Caco-2 (cell line): Measurements from ENCODE around the gene RHBDL3. TPM values are rescaled to one million over a fixed set of nuclear protein-coding genes. Genes with fewer than 3 reads are reported as not detected.

Experiments used
- BruUV-seq: library from RNA; stranded (reverse); fragments of 400-500 nt; replicated peaks from 2 replicates; lab custom pipeline; 2021; lab: Mats Ljungman, UMichigan
- CTCF ChIA-PET: fragments of 300-600 bp; sonication (Branson Sonifier 250); formaldehyde crosslinking; loops from one replicate; lab custom pipeline; 2022; ENCODE audit warnings: antibody characterized with exemption; lab: Charles Lee
- POLR2A ChIA-PET: fragments of 300-600 bp; sonication (Branson Sonifier 250); formaldehyde crosslinking; loops from one replicate; lab custom pipeline; 2022; ENCODE audit warnings: antibody characterized with exemption; lab: Charles Lee
- DNase-seq, 2 experiments: peaks; one replicate each; pipeline versions ENCODE4 v3.0.0 to v3.0.0-alpha.2; 2020 to 2022
- H3K27me3 ChIP-seq: replicated peaks from 2 replicates; pipeline ENCODE4 v1.6.0; 2011; ENCODE audit warnings: low read length; ENCODE audit not compliant: control insufficient read depth, insufficient read depth
- H3K36me3 ChIP-seq: 2 replicates; pipeline ENCODE4 v1.5.1; 2011; ENCODE audit warnings: low read length; ENCODE audit not compliant: control insufficient read depth, insufficient read depth
- H3K4me1 ChIP-seq: fragments of 250-450 bp; sonication (Bioruptor Pico); 2 replicates; pipeline ENCODE4 v1.5.1; 2020; ENCODE audit warnings: mild to moderate bottlenecking
- H3K4me3 ChIP-seq: 2 replicates; pipeline ENCODE4 v1.5.1; 2011; ENCODE audit warnings: low read depth, mild to moderate bottlenecking, control low read depth, low read length
- H3K9me3 ChIP-seq: fragments of 250-450 bp; sonication (Bioruptor Pico); 2 replicates; pipeline ENCODE4 v1.5.1; 2020; ENCODE audit warnings: mild to moderate bottlenecking, moderate library complexity
- H3K27ac Mint-ChIP-seq: one replicate; pipeline ENCODE4 v1.8.0; 2022; ENCODE audit warnings: mixed read lengths; ENCODE audit not compliant: unreplicated experiment
- H3K27me3 Mint-ChIP-seq: one replicate; pipeline ENCODE4 v1.8.0; 2022; ENCODE audit warnings: mixed read lengths; ENCODE audit not compliant: insufficient read depth, unreplicated experiment
- H3K36me3 Mint-ChIP-seq: one replicate; pipeline ENCODE4 v1.8.0; 2022; ENCODE audit warnings: mild to moderate bottlenecking, mixed read lengths; ENCODE audit not compliant: insufficient read depth, unreplicated experiment
- H3K4me1 Mint-ChIP-seq: one replicate; pipeline ENCODE4 v1.8.0; 2022; ENCODE audit warnings: low read depth, mixed read lengths; ENCODE audit not compliant: unreplicated experiment
- H3K4me3 Mint-ChIP-seq: one replicate; pipeline ENCODE4 v1.8.0; 2022; ENCODE audit warnings: mild to moderate bottlenecking, moderate library complexity, mixed read lengths; ENCODE audit not compliant: unreplicated experiment
- H3K9me3 Mint-ChIP-seq: one replicate; pipeline ENCODE4 v1.8.0; 2022; ENCODE audit warnings: mixed read lengths; ENCODE audit not compliant: unreplicated experiment
- CTCF ChIP-seq, 2 experiments: fragments of 200-600 bp in 1 of 2; IDR thresholded peaks; 1 replicate in 1 of 2; 2 replicates in 1 of 2; pipeline versions ENCODE4 v1.5.1 to v1.8.0; 2011 to 2022; ENCODE audit warnings: antibody characterized with exemption in 1 of 2, control low read depth in 1 of 2, inconsistent platforms in 1 of 2, low read depth in 1 of 2, low read length in 1 of 2, mild to moderate bottlenecking in 1 of 2, moderate library complexity in 1 of 2; ENCODE audit not compliant: insufficient read depth in 1 of 2, severe bottlenecking in 1 of 2, unreplicated experiment in 1 of 2
- intact Hi-C: fragments of 100-400 bp; cut with micrococcal nuclease; formaldehyde crosslinking; loops from one replicate; pipeline ENCODE4 v1.10.0; 2022; ENCODE audit not compliant: unreplicated experiment
- total RNA-seq: library from RNA; stranded (reverse); gene quantifications from 2 replicates; pipeline ENCODE4 v1.2.3, GENCODE V29; 2022

The RHBDL3 gene
- total RNA-seq, 1 experiment from 2014 or later, result not detected

DNA sequence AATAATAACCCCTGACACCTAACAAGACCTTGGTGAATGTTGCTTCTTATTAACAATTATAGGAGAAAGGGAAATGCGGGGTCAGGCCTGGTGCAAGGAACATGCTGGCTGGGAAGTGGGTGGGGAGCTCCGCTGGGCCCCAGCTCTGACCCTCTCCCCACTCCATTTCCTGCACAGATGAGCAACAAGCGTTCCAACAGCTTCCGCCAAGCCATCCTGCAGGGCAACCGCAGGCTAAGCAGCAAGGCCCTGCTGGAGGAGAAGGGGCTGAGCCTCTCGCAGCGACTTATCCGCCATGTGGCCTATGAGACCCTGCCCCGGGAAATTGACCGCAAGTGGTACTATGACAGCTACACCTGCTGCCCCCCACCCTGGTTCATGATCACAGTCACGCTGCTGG lies 23.0 kb downstream of the RHBDL3 start:
- ChIA-PET CTCF (no interaction called here), POLR2A (no interaction called here)
- Mint-ChIP-seq H3K4me1 (no peaks in the 10 kb centered on the region), H3K27me3 (no peaks in the 10 kb centered on the region), H3K27ac (no peak overlapping the region), H3K36me3 (no peaks in the 10 kb centered on the region), H3K9me3 (no peaks in the 10 kb centered on the region), H3K4me3 (no peak overlapping the region)
- H3K27me3 ChIP-seq, result no peaks in the 10 kb centered on the region
- BruUV-seq, result no TSS peak
- H3K4me1 ChIP-seq, result no peaks in the 10 kb centered on the region
- no peak for TF ChIP-seq CTCF (IDR thresholded peaks at IDR 0.05; ENCODE audit: insufficient read depth in 1 of 2, low read depth in 1 of 2, low read length in 1 of 2, severe bottlenecking in 1 of 2, unreplicated experiment in 1 of 2)
- no peak overlapping the region for H3K4me3 ChIP-seq
- no peaks in the 10 kb centered on the region for H3K9me3 ChIP-seq
- no peaks in the 10 kb centered on the region for H3K36me3 ChIP-seq
- DNase-seq, result no peak
- intact Hi-C loops, result no loop called here

DNA sequence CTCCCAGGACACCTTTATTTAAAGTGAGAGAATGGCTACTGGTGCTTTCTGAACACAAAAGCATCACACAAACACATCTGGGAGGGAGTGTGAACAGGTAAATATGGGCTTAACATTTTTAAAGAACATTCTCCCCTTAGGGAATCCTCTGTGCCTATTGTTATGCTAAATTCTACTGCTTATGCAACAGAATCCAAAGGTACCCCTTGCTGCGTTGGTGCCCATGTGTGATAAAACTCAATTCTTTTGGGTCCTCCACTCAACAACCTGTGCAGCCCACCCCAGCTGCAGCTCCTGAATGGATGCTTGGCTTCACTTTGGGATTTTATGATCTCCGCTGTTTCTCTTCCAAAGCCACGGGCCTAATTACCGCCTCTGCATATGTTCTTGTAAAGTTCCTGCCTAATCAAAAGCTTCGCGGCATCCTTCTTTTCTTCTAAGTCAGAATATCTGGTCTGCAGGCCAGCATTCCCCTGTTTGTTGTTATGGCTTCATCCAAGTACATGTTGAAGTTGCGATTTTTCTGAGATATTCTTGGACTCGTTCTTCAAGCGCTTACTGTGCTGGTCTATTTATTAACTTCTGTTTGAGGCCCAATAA lies 23.9 kb downstream of the RHBDL3 start:
- Histone ChIP-seq H3K4me1 (no peaks in the 10 kb centered on the region), H3K4me3 (no peak overlapping the region), H3K27me3 (no peaks in the 10 kb centered on the region), H3K36me3 (no peaks in the 10 kb centered on the region), H3K9me3 (no peaks in the 10 kb centered on the region)
- intact Hi-C loops, result no loop called here
- Mint-ChIP-seq H3K27me3 (no peaks in the 10 kb centered on the region), H3K27ac (no peak overlapping the region), H3K9me3 (no peaks in the 10 kb centered on the region), H3K36me3 (no peaks in the 10 kb centered on the region), H3K4me3 (no peak overlapping the region), H3K4me1 (no peaks in the 10 kb centered on the region)
- BruUV-seq, result no TSS peak
- TF ChIP-seq CTCF (IDR thresholded peaks at IDR 0.05; ENCODE audit: insufficient read depth in 1 of 2, low read depth in 1 of 2, low read length in 1 of 2, severe bottlenecking in 1 of 2, unreplicated experiment in 1 of 2), result no peak
- ChIA-PET CTCF (no interaction called here), POLR2A (no interaction called here)
- no peak for DNase-seq

DNA sequence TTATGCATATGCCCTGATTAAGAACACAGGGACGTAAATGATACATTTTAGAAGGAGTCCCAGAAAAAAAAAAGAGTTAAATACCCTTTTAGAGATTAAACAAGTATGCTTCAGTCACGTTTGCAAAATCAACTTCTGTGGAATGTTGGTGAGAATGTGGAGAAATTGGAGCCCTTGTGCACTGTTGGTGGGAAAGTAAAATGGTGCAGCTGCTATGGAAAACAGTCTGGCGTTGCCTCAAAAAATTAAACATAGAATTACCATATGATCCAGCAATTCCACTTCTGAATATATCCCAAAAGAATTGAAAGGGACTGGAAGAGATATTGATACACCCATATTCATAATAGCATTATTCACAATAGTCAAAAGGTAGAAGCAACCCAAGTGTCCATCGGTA lies 26.5 kb downstream of the RHBDL3 start:
- POLR2A ChIA-PET, result no interaction called here
- intact Hi-C loops, result no loop called here
- no peak for DNase-seq
- no peak for TF ChIP-seq CTCF (IDR thresholded peaks at IDR 0.05; ENCODE audit: insufficient read depth in 1 of 2, low read depth in 1 of 2, low read length in 1 of 2, severe bottlenecking in 1 of 2, unreplicated experiment in 1 of 2)
- Histone ChIP-seq H3K4me1 (no peaks in the 10 kb centered on the region), H3K27me3 (no peaks in the 10 kb centered on the region), H3K4me3 (no peak overlapping the region), H3K36me3 (no peaks in the 10 kb centered on the region), H3K9me3 (no peaks in the 10 kb centered on the region)
- BruUV-seq, result no TSS peak
- CTCF ChIA-PET, result no interaction called here
- H3K4me3 Mint-ChIP-seq, result no peak overlapping the region
- no peaks in the 10 kb centered on the region for H3K27me3 Mint-ChIP-seq
- no peak overlapping the region for H3K27ac Mint-ChIP-seq
- no peaks in the 10 kb centered on the region for H3K36me3 Mint-ChIP-seq
- no peaks in the 10 kb centered on the region for H3K4me1 Mint-ChIP-seq
- no peaks in the 10 kb centered on the region for H3K9me3 Mint-ChIP-seq
